ENCODE data around the gene LENEP. TPM values are rescaled to one million over a fixed set of nuclear protein-coding genes. Genes with fewer than 3 reads are reported as not detected.
"Not testable (repeated sequence)": the region's sequence is repeated elsewhere in the genome, so short reads cannot be mapped to it uniquely, and the experiment has no call there.

LENEP gene
- total and polyA plus RNA-seq, 7 experiments from 2014 or later: 1.4 to 3.2 (median 2.6) TPM; not detected in 4

GRCh38 chr1:154995301-154995983 lies 2.1 kb downstream of the LENEP start:
- H3K4me3 ChIP-seq (ENCODE audit: low read length); H3K36me3 ChIP-seq (ENCODE audit: control insufficient read depth in 2 of 3, insufficient read depth in 3 of 3, low read length in 3 of 3); ATAC-seq; H3K27me3 ChIP-seq (ENCODE audit: control insufficient read depth in 2 of 2, insufficient read depth in 2 of 2, low read length in 2 of 2); H3K9me3 Mint-ChIP-seq; H3K27ac ChIP-seq (ENCODE audit: low read depth, low read length); H3K9me3 ChIP-seq (ENCODE audit: control insufficient read depth in 2 of 3, low read length in 3 of 3); intact Hi-C loops (cut with micrococcal nuclease); DNase-seq; H3K36me3 Mint-ChIP-seq; H3K27me3 Mint-ChIP-seq; H3K4me3 Mint-ChIP-seq: not testable (repeated sequence)
- peaks cover 12 to 37% (median 32%) of the 10 kb centered on the region in 7 donors for H3K4me1 Mint-ChIP-seq
- H3K4me1 ChIP-seq (ENCODE audit: control insufficient read depth in 2 of 2, insufficient read depth in 2 of 2, low read length in 2 of 2): peaks cover 3 to 11% of the 10 kb centered on the region in 2 donors
- ChIA-PET POLR2A (interaction anchor here (1.0 to 18.2 kb wide), 8 partner anchors 8 to 59 kb away, joined by 4 to 270 read pairs (median 8); partner anchors contain the start of genes CKS1B, FLAD1 and PMVK), CTCF (interaction anchor here (0.7 to 17.9 kb wide), 6 partner anchors 12 to 40 kb away, joined by 3 to 291 read pairs (median 3); partner anchors contain the start of genes FLAD1 and PBXIP1)
- H3K27ac Mint-ChIP-seq: peak overlapping the region in 2 of 9 donors; percentile 16 to 57

GRCh38 chr1:154996966-154997701 lies 3.7 kb downstream of the LENEP start:
- Histone ChIP-seq H3K36me3 (ENCODE audit: control insufficient read depth in 2 of 3, insufficient read depth in 3 of 3, low read length in 3 of 3) (peaks cover 0 to 9% (median 0%) of the 10 kb centered on the region in 3 experiments), H3K9me3 (ENCODE audit: control insufficient read depth in 2 of 3, low read length in 3 of 3) (no peaks in the 10 kb centered on the region), H3K4me1 (ENCODE audit: control insufficient read depth in 2 of 2, insufficient read depth in 2 of 2, low read length in 2 of 2) (peaks cover 3 to 11% of the 10 kb centered on the region in 2 donors), H3K27ac (ENCODE audit: low read depth, low read length) (no peak overlapping the region), H3K27me3 (ENCODE audit: control insufficient read depth in 2 of 2, insufficient read depth in 2 of 2, low read length in 2 of 2) (no peaks in the 10 kb centered on the region), H3K4me3 (ENCODE audit: low read length) (no peak overlapping the region)
- peaks cover 12 to 37% (median 32%) of the 10 kb centered on the region in 7 donors for H3K4me1 Mint-ChIP-seq
- intact Hi-C loops (cut with micrococcal nuclease): no loop called here
- no peaks in the 10 kb centered on the region for H3K27me3 Mint-ChIP-seq
- ATAC-seq (no peak), DNase-seq (no peak)
- ChIA-PET POLR2A (interaction anchor here (1.0 to 18.2 kb wide), 4 partner anchors 9 to 23 kb away, joined by 3 to 270 read pairs (median 6); no protein-coding TSS in a partner anchor), CTCF (interaction anchor here (0.9 to 17.9 kb wide), 7 partner anchors 15 to 88 kb away, joined by 3 to 291 read pairs (median 3); partner anchors contain the start of genes FLAD1 and PBXIP1)
- peaks cover 0 to 5% (median 0%) of the 10 kb centered on the region in 5 donors for H3K36me3 Mint-ChIP-seq
- H3K27ac Mint-ChIP-seq: peak overlapping the region in 4 of 9 donors; percentile 3 to 59 (median 28)
- H3K9me3 Mint-ChIP-seq: peaks cover 0 to 2% (median 0%) of the 10 kb centered on the region in 11 donors
- H3K4me3 Mint-ChIP-seq: peak overlapping the region in 3 of 10 donors; percentile 15 to 54 (median 25)

- intact Hi-C loops (cut with micrococcal nuclease): no loop called here
- Mint-ChIP-seq H3K9me3 (peaks cover 0 to 2% (median 0%) of the 10 kb centered on the region in 11 donors), H3K27me3 (no peaks in the 10 kb centered on the region), H3K4me1 (peaks cover 12 to 38% (median 32%) of the 10 kb centered on the region in 7 donors), H3K27ac (peak overlapping the region in 6 of 9 donors; percentile 3 to 95 (median 90)), H3K36me3 (peaks cover 0 to 3% (median 0%) of the 10 kb centered on the region in 5 donors), H3K4me3 (peak overlapping the region; percentile 34 to 99 (median 58))
- no peak for DNase-seq
- H3K9me3 ChIP-seq (ENCODE audit: control insufficient read depth in 2 of 3, low read length in 3 of 3): no peaks in the 10 kb centered on the region
- no peak overlapping the region for H3K27ac ChIP-seq (ENCODE audit: low read depth, low read length)
- peaks cover 0 to 8% (median 0%) of the 10 kb centered on the region in 3 experiments for H3K36me3 ChIP-seq (ENCODE audit: control insufficient read depth in 2 of 3, insufficient read depth in 3 of 3, low read length in 3 of 3)
- ATAC-seq: no peak
- CTCF ChIA-PET: interaction anchor here (0.7 to 17.9 kb wide), 10 partner anchors 14 to 438 kb away, joined by 3 to 291 read pairs (median 5); partner anchors contain the start of genes FLAD1, PBXIP1, PYGO2 and SHC1
- H3K4me3 ChIP-seq (ENCODE audit: low read length): no peak overlapping the region
- H3K4me1 ChIP-seq (ENCODE audit: control insufficient read depth in 2 of 2, insufficient read depth in 2 of 2, low read length in 2 of 2): peaks cover 3 to 11% of the 10 kb centered on the region in 2 donors
- POLR2A ChIA-PET: interaction anchor here (0.7 to 18.2 kb wide), 12 partner anchors 10 to 223 kb away, joined by 3 to 270 read pairs (median 6); partner anchors contain the start of genes FLAD1, PBXIP1, PMVK and PYGO2
- no peaks in the 10 kb centered on the region for H3K27me3 ChIP-seq (ENCODE audit: control insufficient read depth in 2 of 2, insufficient read depth in 2 of 2, low read length in 2 of 2)
These were observed 4.9 kb downstream of the LENEP start for GRCh38 chr1:154998201-154998780.

- Histone ChIP-seq H3K36me3 (ENCODE audit: control insufficient read depth in 2 of 3, insufficient read depth in 3 of 3, low read length in 3 of 3) (peaks cover 0 to 8% (median 0%) of the 10 kb centered on the region in 3 experiments), H3K4me1 (ENCODE audit: control insufficient read depth in 2 of 2, insufficient read depth in 2 of 2, low read length in 2 of 2) (peaks cover 4 to 11% of the 10 kb centered on the region in 2 donors), H3K4me3 (ENCODE audit: low read length) (peak overlapping the region; percentile 66), H3K27ac (ENCODE audit: low read depth, low read length) (peak overlapping the region; percentile 88), H3K27me3 (ENCODE audit: control insufficient read depth in 2 of 2, insufficient read depth in 2 of 2, low read length in 2 of 2) (no peaks in the 10 kb centered on the region), H3K9me3 (ENCODE audit: control insufficient read depth in 2 of 3, low read length in 3 of 3) (no peaks in the 10 kb centered on the region)
- Mint-ChIP-seq H3K27ac (peak overlapping the region; percentile 83 to 97 (median 91)), H3K9me3 (peaks cover 0 to 2% (median 0%) of the 10 kb centered on the region in 11 donors), H3K4me3 (peak overlapping the region; percentile 80 to 99 (median 91)), H3K36me3 (peaks cover 0 to 7% (median 0%) of the 10 kb centered on the region in 5 donors), H3K27me3 (no peaks in the 10 kb centered on the region), H3K4me1 (peaks cover 12 to 42% (median 32%) of the 10 kb centered on the region in 7 donors)
- DNase-seq (peak in 8 of 9 donors; percentile 49 to 75 (median 58)), ATAC-seq (no peak)
- ChIA-PET CTCF (interaction anchor here (0.7 to 17.9 kb wide), 11 partner anchors 12 to 439 kb away, joined by 3 to 291 read pairs (median 4); partner anchors contain the start of genes FLAD1, PBXIP1, PYGO2 and SHC1), POLR2A (interaction anchor here (0.6 to 18.2 kb wide), 16 partner anchors 9 to 1645 kb away, joined by 3 to 270 read pairs (median 4); partner anchors contain the start of genes CKS1B, FLAD1, PBXIP1 and PMVK)
- intact Hi-C loops (cut with micrococcal nuclease): loop anchor here (1.0 kb wide), 4 partner anchors 16 to 440 kb away; partner anchors contain the start of gene FLAD1 (in 1 of the 2)
These were observed 5.6 kb downstream of the LENEP start for GRCh38 chr1:154998818-154999570.

GRCh38 chr1:154999571-155000410 lies 6.4 kb downstream of the LENEP start:
- intact Hi-C loops (cut with micrococcal nuclease): loop anchor here (1.0 to 10.0 kb wide), 8 partner anchors 16 to 1505 kb away; partner anchors contain the start of genes ATP8B2 (in 1 of the 2), EFNA4 (in 1 of the 2), FLAD1 (in 1 of the 2) and MEF2D (in 1 of the 2)
- POLR2A ChIA-PET: interaction anchor here (0.6 to 18.2 kb wide), 13 partner anchors 11 to 1644 kb away, joined by 3 to 270 read pairs (median 6); partner anchors contain the start of genes CKS1B, FLAD1, PBXIP1 and PMVK
- DNase-seq (peak in 3 of 9 donors; percentile 40 to 82 (median 74)), ATAC-seq (no peak)
- Histone ChIP-seq H3K27me3 (ENCODE audit: control insufficient read depth in 2 of 2, insufficient read depth in 2 of 2, low read length in 2 of 2) (no peaks in the 10 kb centered on the region), H3K9me3 (ENCODE audit: control insufficient read depth in 2 of 3, low read length in 3 of 3) (no peaks in the 10 kb centered on the region), H3K4me3 (ENCODE audit: low read length) (peak overlapping the region; percentile 68), H3K4me1 (ENCODE audit: control insufficient read depth in 2 of 2, insufficient read depth in 2 of 2, low read length in 2 of 2) (peaks cover 11 to 19% of the 10 kb centered on the region in 2 donors), H3K36me3 (ENCODE audit: control insufficient read depth in 2 of 3, insufficient read depth in 3 of 3, low read length in 3 of 3) (peaks cover 0 to 8% (median 0%) of the 10 kb centered on the region in 3 experiments), H3K27ac (ENCODE audit: low read depth, low read length) (peak overlapping the region; percentile 88)
- H3K4me1 Mint-ChIP-seq: peaks cover 12 to 49% (median 39%) of the 10 kb centered on the region in 7 donors
- peaks cover 0 to 11% (median 0%) of the 10 kb centered on the region in 5 donors for H3K36me3 Mint-ChIP-seq
- H3K27ac Mint-ChIP-seq: peak overlapping the region; percentile 88 to 98 (median 93)
- peaks cover 0 to 2% (median 0%) of the 10 kb centered on the region in 11 donors for H3K9me3 Mint-ChIP-seq
- no peaks in the 10 kb centered on the region for H3K27me3 Mint-ChIP-seq
- CTCF ChIA-PET: interaction anchor here (0.9 to 17.9 kb wide), 8 partner anchors 13 to 440 kb away, joined by 3 to 291 read pairs (median 6); partner anchors contain the start of genes FLAD1, PBXIP1 and PMVK
- peak overlapping the region; percentile 90 to 100 (median 96) for H3K4me3 Mint-ChIP-seq
